H1 (cell line): ENCODE data around the gene TMEM221. TPM values are rescaled to one million over a fixed set of nuclear protein-coding genes. Genes with fewer than 3 reads are reported as not detected.

Source experiments
- CTCF ChIA-PET: fragments of 300-600 bp; sonication (Branson Sonifier 250); formaldehyde crosslinking; loops from one replicate; lab custom pipeline; 2021; ENCODE audit not compliant: partially characterized antibody; lab: Charles Lee
- POLR2A ChIA-PET: fragments of 300-600 bp; sonication (Branson Sonifier 250); formaldehyde crosslinking; loops from one replicate; lab custom pipeline; 2021; ENCODE audit warnings: inconsistent platforms; ENCODE audit not compliant: partially characterized antibody; lab: Charles Lee
- DNase-seq, 2 experiments: peaks; one replicate each; pipeline versions ENCODE4 v3.0.0 to v3.0.0-alpha.2; 2010 to 2022; ENCODE audit warnings: low spot score in 2 of 2, low read depth in 1 of 2, mixed read lengths in 1 of 2
- FAIRE-seq: peaks from 2 replicates; lab custom pipeline; 2011; peaks lifted over from hg19 to GRCh38; lab: Jason Lieb, UNC
- H2AFZ ChIP-seq: 2 replicates; pipeline ENCODE4 v1.8.1; 2012; ENCODE audit warnings: low read length, inconsistent platforms
- H2AK5ac ChIP-seq: 2 replicates; pipeline ENCODE4 v1.6.1; 2013; ENCODE audit warnings: low read depth, low read length
- H2BK120ac ChIP-seq: replicated peaks from 2 replicates; pipeline ENCODE3; 2013; ENCODE audit warnings: low read depth, low read length, inconsistent platforms
- H2BK12ac ChIP-seq: 2 replicates; pipeline ENCODE4 v1.6.1; 2013; ENCODE audit warnings: low read depth, low read length
- H2BK15ac ChIP-seq: 2 replicates; pipeline ENCODE4 v1.6.1; 2013; ENCODE audit warnings: low read length
- H2BK20ac ChIP-seq: 2 replicates; pipeline ENCODE4 v1.6.1; 2013; ENCODE audit warnings: low read length
- H2BK5ac ChIP-seq: 2 replicates; pipeline ENCODE4 v1.6.1; 2013; ENCODE audit warnings: low read depth, low read length
- H3K14ac ChIP-seq: 2 replicates; pipeline ENCODE4 v1.6.1; 2013; ENCODE audit warnings: inconsistent platforms; ENCODE audit not compliant: insufficient read length
- H3K18ac ChIP-seq: 2 replicates; pipeline ENCODE4 v1.6.1; 2013; ENCODE audit warnings: low read length; ENCODE audit errors: extremely low read depth
- H3K23ac ChIP-seq: 2 replicates; pipeline ENCODE4 v1.6.1; 2013; ENCODE audit warnings: inconsistent platforms; ENCODE audit not compliant: insufficient read length
- H3K23me2 ChIP-seq: 2 replicates; pipeline ENCODE4 v1.6.1; 2013; ENCODE audit warnings: low read depth, low read length
- H3K27ac ChIP-seq: 2 replicates; pipeline ENCODE4 v1.6.1; 2011; ENCODE audit warnings: low read depth, low read length, inconsistent platforms
- H3K27me3 ChIP-seq, 4 experiments: replicated peaks in 1 of 4; 1 replicate in 1 of 4; 2 replicates in 3 of 4; pipeline versions ENCODE4 v1.6.1 to v1.8.1; 2011 to 2013; ENCODE audit warnings: low read length in 3 of 4, mild to moderate bottlenecking in 3 of 4, inconsistent platforms in 2 of 4, mixed read lengths in 2 of 4, moderate library complexity in 1 of 4; ENCODE audit not compliant: control insufficient read depth in 3 of 4, insufficient read depth in 3 of 4; ENCODE audit errors: extremely low read depth in 1 of 4
- H3K36me3 ChIP-seq, 4 experiments: 2 replicates each; pipeline versions ENCODE4 v1.6.1 to v1.8.1; 2011 to 2013; ENCODE audit warnings: mild to moderate bottlenecking in 4 of 4, low read length in 3 of 4, moderate library complexity in 2 of 4, control low read depth in 1 of 4, inconsistent platforms in 1 of 4; ENCODE audit not compliant: insufficient read depth in 4 of 4, control insufficient read depth in 2 of 4
- H3K4ac ChIP-seq: replicated peaks from 2 replicates; pipeline ENCODE3; 2013; ENCODE audit warnings: low read length, low read depth, mixed read lengths, inconsistent platforms; ENCODE audit not compliant: insufficient read length
- H3K4me1 ChIP-seq, 4 experiments: replicated peaks in 1 of 4; 1 replicate in 1 of 4; 2 replicates in 3 of 4; pipeline versions ENCODE4 v1.6.1 to v1.8.1; 2011 to 2013; ENCODE audit warnings: low read length in 3 of 4, inconsistent platforms in 2 of 4, mixed read lengths in 1 of 4; ENCODE audit not compliant: insufficient read depth in 4 of 4, control insufficient read depth in 3 of 4
- H3K4me2 ChIP-seq, 2 experiments: 2 replicates each; pipeline versions ENCODE4 v1.6.1 to v1.8.1; 2011 to 2013; ENCODE audit warnings: low read depth in 2 of 2, low read length in 2 of 2, control low read depth in 1 of 2, inconsistent platforms in 1 of 2, mild to moderate bottlenecking in 1 of 2; ENCODE audit not compliant: insufficient read depth in 1 of 2
- H3K4me3 ChIP-seq, 4 experiments: fragments of 200-600, 300-600 bp in 1 of 4; sonication (generic), shearing (Covaris generic), sonication (Bioruptor Twin) in 1 of 4; 2 replicates each; pipeline versions ENCODE4 v1.5.1 to v1.8.1; 2011 to 2016; ENCODE audit warnings: low read length in 4 of 4, low read depth in 3 of 4, control low read depth in 2 of 4, inconsistent platforms in 2 of 4, mild to moderate bottlenecking in 2 of 4, mixed read lengths in 1 of 4, moderate library complexity in 1 of 4; ENCODE audit not compliant: insufficient read depth in 2 of 4; ENCODE audit errors: extremely low read depth in 1 of 4
- H3K56ac ChIP-seq: replicated peaks from 2 replicates; pipeline ENCODE3; 2013; ENCODE audit warnings: low read depth, mild to moderate bottlenecking, mixed read lengths, low read length, inconsistent platforms; ENCODE audit not compliant: insufficient read length
- H3K79me1 ChIP-seq: 2 replicates; pipeline ENCODE4 v1.6.1; 2013; ENCODE audit warnings: low read depth, low read length, control low read depth
- H3K79me2 ChIP-seq, 2 experiments: 2 replicates each; pipeline versions ENCODE4 v1.6.1 to v1.8.1; 2012 to 2013; ENCODE audit warnings: low read length in 2 of 2, mild to moderate bottlenecking in 2 of 2, inconsistent platforms in 1 of 2; ENCODE audit not compliant: insufficient read depth in 2 of 2, control insufficient read depth in 1 of 2
- H3K9ac ChIP-seq, 4 experiments: replicated peaks in 1 of 4; 1 replicate in 1 of 4; 2 replicates in 3 of 4; pipeline versions ENCODE4 v1.6.1 to v1.8.1; 2011 to 2013; ENCODE audit warnings: low read depth in 3 of 4, low read length in 3 of 4, control low read depth in 2 of 4, mild to moderate bottlenecking in 2 of 4, moderate library complexity in 2 of 4, inconsistent platforms in 1 of 4; ENCODE audit errors: extremely low read depth in 1 of 4
- H3K9me3 ChIP-seq, 2 experiments: 2 replicates each; pipeline versions ENCODE4 v1.6.1 to v1.8.1; 2012 to 2013; ENCODE audit warnings: mild to moderate bottlenecking in 2 of 2, moderate library complexity in 2 of 2, control low read depth in 1 of 2, inconsistent platforms in 1 of 2, low read depth in 1 of 2, low read length in 1 of 2, mixed read lengths in 1 of 2; ENCODE audit not compliant: insufficient read depth in 2 of 2
- H4K20me1 ChIP-seq, 2 experiments: replicated peaks in 1 of 2; 2 replicates each; pipeline versions ENCODE3 to v1.8.1; 2011 to 2013; ENCODE audit warnings: inconsistent platforms in 2 of 2, low read length in 2 of 2, mild to moderate bottlenecking in 1 of 2; ENCODE audit not compliant: insufficient read depth in 2 of 2, control insufficient read depth in 1 of 2
- H4K5ac ChIP-seq: 2 replicates; pipeline ENCODE4 v1.6.1; 2013; ENCODE audit warnings: low read length, low read depth, mixed read lengths, inconsistent platforms; ENCODE audit not compliant: insufficient read length
- H4K8ac ChIP-seq: 2 replicates; pipeline ENCODE4 v1.8.0; 2013; ENCODE audit warnings: mild to moderate bottlenecking, moderate library complexity, low read length, inconsistent platforms; ENCODE audit not compliant: insufficient read depth; ENCODE audit errors: extremely low read depth
- H4K91ac ChIP-seq: replicated peaks from 2 replicates; pipeline ENCODE3; 2013; ENCODE audit warnings: low read length, mixed read lengths, inconsistent platforms; ENCODE audit not compliant: insufficient read length
- BRCA1 ChIP-seq: IDR thresholded peaks from 2 replicates; pipeline ENCODE4 v1.6.1; 2012; ENCODE audit warnings: low read depth, low read length, improper control_type of control experiment
- CTBP2 ChIP-seq: IDR thresholded peaks from 2 replicates; pipeline ENCODE4 v1.7.0; 2011; ENCODE audit warnings: borderline replicate concordance, mild to moderate bottlenecking, moderate library complexity, mixed read lengths, low read length; ENCODE audit not compliant: insufficient read depth, insufficient read length
- WGBS, 2 experiments: shearing (Covaris generic) in 1 of 2; methylation state at CpG; one replicate each; pipeline versions ENCODE4 v1.1.6 to v1.1.7; 2013 to 2015; ENCODE audit warnings: low lambda C conversion rate in 2 of 2, mixed read lengths in 2 of 2, inconsistent platforms in 1 of 2, low coverage in 1 of 2, missing lambda C conversion rate in 1 of 2; ENCODE audit not compliant: insufficient replicate concordance in 2 of 2, insufficient coverage in 1 of 2, insufficient read length in 1 of 2; ENCODE audit errors: extremely low coverage in 1 of 2, missing lambda C conversion rate in 1 of 2; 5-methylcytosine and 5-hydroxymethylcytosine counted together
- polyA plus RNA-seq, 7 experiments: library from polyadenylated mRNA; depleted of rRNA in 3 of 7; stranded (reverse) in 5 of 7; unstranded in 2 of 7; fragments of >200 nt in 5 of 7; fragments of 200-250 nt in 2 of 7; gene quantifications; 1 replicate in 5 of 7; 2 replicates in 1 of 7; 4 replicates in 1 of 7; pipeline versions ENCODE4 v1.2.1 to v1.2.3, GENCODE V29; 2011 to 2013; ENCODE audit warnings: missing spikeins in 2 of 7, mixed read lengths in 2 of 7
- total RNA-seq: library from RNA; stranded (reverse); fragmentation: NEBNext Ultra II Directional; extraction: Animal tissue kit (Norgen Biotek cat#: 25700); gene quantifications from 2 replicates; pipeline ENCODE4 v1.2.1, GENCODE V29; 2021

TMEM221 gene
- total and polyA plus RNA-seq, 2 of the 8 experiments (the other 6 are each of a cell fraction or from before 2014, with no cell fraction given), result 1.4 to 2.0 TPM

- H2AFZ ChIP-seq, result no peak overlapping the region
- no peak overlapping the region for H4K5ac ChIP-seq
- peak overlapping the region in 1 of 2 experiments; percentile 79; a peak in 1 of 4 replicates for H3K4me2 ChIP-seq
- 0 out of 2 replicates have a peak overlapping the region, but pooled peaks have one; percentile 39 for H2AK5ac ChIP-seq
- H2BK15ac ChIP-seq, result 0 out of 2 replicates have a peak overlapping the region, but pooled peaks have one; percentile 18
- no peak overlapping the region for H2BK12ac ChIP-seq
- FAIRE-seq, result no peak
- no peak overlapping the region for H3K18ac ChIP-seq
- no peak overlapping the region for H3K27ac ChIP-seq
- H3K9me3 ChIP-seq, result no peaks in the 10 kb centered on the region
- TF ChIP-seq BRCA1, result no peak
- no peak for TF ChIP-seq CTBP2
- TF ChIP-seq, all 59 proteins: peak for 0
- Histone ChIP-seq H3K23me2 (peaks cover 10% of the 10 kb centered on the region; the same call in 1 of the 2 replicates), H2BK5ac (no peak overlapping the region), H3K56ac (no peak overlapping the region), H4K20me1 (no peaks in the 10 kb centered on the region), H4K8ac (no peak overlapping the region), H4K91ac (no peak overlapping the region), H3K27me3 (no peaks in the 10 kb centered on the region), H3K36me3 (peaks cover 0 to 7% (median 1%) of the 10 kb centered on the region in 4 experiments; a peak in 2 of 8 replicates), H3K23ac (no peak overlapping the region), H3K4me3 (no peak overlapping the region), H3K4ac (no peak overlapping the region), H3K14ac (no peak overlapping the region), H2BK20ac (no peak overlapping the region), H3K4me1 (peaks cover 4 to 23% (median 14%) of the 10 kb centered on the region in 4 experiments), H3K79me2 (peaks cover 0 to 4% of the 10 kb centered on the region in 2 experiments; a peak in 1 of 4 replicates), H3K9ac (no peak overlapping the region), H2BK120ac (no peak overlapping the region), H3K79me1 (no peaks in the 10 kb centered on the region; the same call in 1 of the 2 replicates)
- DNase-seq, result no peak
- ChIA-PET CTCF (interaction anchor here (1.1 to 1.5 kb wide), 2 partner anchors 13 to 22 kb away, joined by 4 to 8 read pairs; partner anchors contain the start of gene CCDC194), POLR2A (interaction anchor here (0.7 to 4.9 kb wide), 3 partner anchors 10 to 114 kb away, joined by 3 to 44 read pairs (median 3); partner anchors contain the start of gene MVB12A)
- WGBS, 2 experiments, result 77% methylated on average over 2 of the region's 2 CpGs; no CpG with 5 or more reads in 1 of the 2 experiments
These were observed 41.6 kb downstream of the TMEM221 start for GRCh38 chr19:17406887-17407196.
